Mesendoderm (in vitro differentiated cells): ENCODE results near the gene KAZN.

ENCODE experiments used
- DNase-seq: peaks from one replicate; pipeline ENCODE4 v3.0.0; 2013
- H2AK5ac ChIP-seq: 2 replicates; pipeline ENCODE4 v1.6.1; 2013; ENCODE audit warnings: low read length, inconsistent platforms
- H2BK120ac ChIP-seq: 2 replicates; pipeline ENCODE4 v1.6.1; 2013; ENCODE audit warnings: low read depth, mild to moderate bottlenecking, low read length, moderate library complexity, mixed read lengths
- H2BK15ac ChIP-seq: replicated peaks from 2 replicates; pipeline ENCODE4 v1.6.1; 2013; ENCODE audit warnings: low read depth, mild to moderate bottlenecking, moderate library complexity
- H2BK5ac ChIP-seq: 2 replicates; pipeline ENCODE4 v1.6.1; 2013; ENCODE audit warnings: low read length, inconsistent platforms
- H3K18ac ChIP-seq: 2 replicates; pipeline ENCODE4 v1.6.1; 2013; ENCODE audit warnings: mild to moderate bottlenecking, low read length, mixed read lengths
- H3K23ac ChIP-seq: one replicate; pipeline ENCODE4 v1.6.1; 2013; ENCODE audit warnings: low read length
- H3K27ac ChIP-seq: 2 replicates; pipeline ENCODE4 v1.5.1; 2013; ENCODE audit warnings: low read depth, mild to moderate bottlenecking, inconsistent platforms, low read length, moderate library complexity
- H3K27me3 ChIP-seq: 2 replicates; pipeline ENCODE4 v1.6.1; 2013; ENCODE audit warnings: low read length, control low read depth, mild to moderate bottlenecking, inconsistent platforms; ENCODE audit not compliant: insufficient read depth, poor library complexity
- H3K36me3 ChIP-seq: 2 replicates; pipeline ENCODE4 v1.6.1; 2013; ENCODE audit warnings: low read length, inconsistent platforms; ENCODE audit not compliant: control insufficient read depth, insufficient read depth
- H3K4ac ChIP-seq: one replicate; pipeline ENCODE4 v1.6.1; 2013; ENCODE audit warnings: low read depth, mild to moderate bottlenecking, low read length, moderate library complexity
- H3K4me1 ChIP-seq: 2 replicates; pipeline ENCODE4 v1.6.1; 2013; ENCODE audit warnings: low read depth, low read length, inconsistent platforms; ENCODE audit not compliant: control insufficient read depth
- H3K4me2 ChIP-seq: 2 replicates; pipeline ENCODE4 v1.6.1; 2013; ENCODE audit warnings: low read length
- H3K4me3 ChIP-seq: 2 replicates; pipeline ENCODE4 v1.5.1; 2013; ENCODE audit warnings: mild to moderate bottlenecking, low read length
- H3K56ac ChIP-seq: one replicate; pipeline ENCODE4 v1.6.1; 2013; ENCODE audit warnings: low read length
- H3K79me1 ChIP-seq: 2 replicates; pipeline ENCODE4 v1.6.1; 2013; ENCODE audit warnings: low read length, inconsistent platforms
- H3K79me2 ChIP-seq: 2 replicates; pipeline ENCODE4 v1.6.1; 2013; ENCODE audit warnings: mild to moderate bottlenecking, low read length; ENCODE audit not compliant: control insufficient read depth, insufficient read depth
- H3K9ac ChIP-seq: 2 replicates; pipeline ENCODE4 v1.6.1; 2013; ENCODE audit warnings: low read length, inconsistent platforms
- H4K5ac ChIP-seq: one replicate; pipeline ENCODE4 v1.6.1; 2013; ENCODE audit warnings: low read length
- H4K8ac ChIP-seq: one replicate; pipeline ENCODE4 v1.6.1; 2013; ENCODE audit warnings: low read depth, mild to moderate bottlenecking, control low read depth, low read length, moderate library complexity
- WGBS: extraction: QIAGEN DNeasy Blood & Tissue Kit; methylation state at CpG from one replicate; pipeline ENCODE4 v1.1.7; 2013; ENCODE audit warnings: low lambda C conversion rate, missing lambda C conversion rate; ENCODE audit not compliant: insufficient coverage; ENCODE audit errors: extremely low coverage; 5-methylcytosine and 5-hydroxymethylcytosine counted together

Gene KAZN

GRCh38 chr1:14715802-14716201 is 117.3 kb downstream of the KAZN start:
- Histone ChIP-seq H2BK15ac (no peak overlapping the region), H2BK5ac (no peak overlapping the region), H4K8ac (no peak overlapping the region), H4K5ac (no peak overlapping the region), H3K9ac (no peak overlapping the region), H3K23ac (no peak overlapping the region), H2BK120ac (no peak overlapping the region), H3K18ac (no peak overlapping the region), H3K4me2 (no peak overlapping the region), H3K4ac (no peak overlapping the region), H3K4me1 (peaks cover 2% of the 10 kb centered on the region), H3K79me1 (peaks cover 13% of the 10 kb centered on the region), H3K4me3 (no peak overlapping the region), H3K36me3 (no peaks in the 10 kb centered on the region), H3K56ac (no peak overlapping the region), H2AK5ac (no peak overlapping the region), H3K27ac (no peak overlapping the region), H3K27me3 (no peaks in the 10 kb centered on the region), H3K79me2 (no peaks in the 10 kb centered on the region)
- no peak for DNase-seq
- no CpG with 5 or more reads among the region's 7 CpGs for WGBS

DNA sequence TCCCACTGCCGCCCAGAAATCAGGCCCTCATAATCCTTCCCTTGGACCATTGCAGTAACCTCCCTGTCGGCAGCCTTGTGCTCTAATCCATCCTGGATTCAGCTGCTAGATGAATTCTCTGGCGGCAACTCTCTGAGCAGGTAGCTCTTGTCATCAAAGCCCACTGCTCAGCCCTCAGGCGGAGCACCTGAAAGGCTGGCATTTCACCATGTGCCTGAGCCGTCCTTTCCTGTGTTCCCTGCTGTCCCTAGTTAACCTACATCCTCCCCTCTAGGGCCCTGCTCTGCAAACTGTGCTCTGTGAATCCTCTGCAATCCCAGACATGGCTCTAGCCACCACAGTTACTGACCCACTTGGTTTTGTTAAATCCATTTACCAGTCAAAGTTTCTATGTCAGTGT is 118.0 kb downstream of the KAZN start:
- Histone ChIP-seq H3K4me2 (no peak overlapping the region), H3K4me1 (peaks cover 2% of the 10 kb centered on the region)

DNA sequence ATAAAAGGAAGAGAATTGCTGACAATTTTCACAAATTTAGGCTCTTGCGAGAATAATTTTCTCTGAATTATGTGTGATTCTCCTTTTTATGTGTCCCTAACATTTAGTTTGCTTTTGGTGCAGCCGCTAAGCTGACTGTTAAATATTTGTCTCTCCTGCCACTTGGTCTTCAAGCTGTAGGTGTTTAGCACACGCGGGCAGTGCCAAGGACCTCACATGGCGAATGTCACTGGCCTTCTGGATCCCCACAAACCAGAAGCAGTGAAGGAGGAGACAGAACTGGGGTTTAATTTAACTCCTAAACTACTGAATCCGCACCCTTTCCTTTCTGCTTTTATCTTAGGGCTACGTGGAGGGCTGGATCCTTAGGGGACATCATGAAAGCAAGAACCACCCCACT is 120.0 kb downstream of the KAZN start:
- no peak overlapping the region for H4K8ac ChIP-seq

More for the DNA sequence above, 118.0 kb downstream of the KAZN start:
- Histone ChIP-seq H2BK15ac (no peak overlapping the region), H3K79me1 (peaks cover 14% of the 10 kb centered on the region), H4K8ac (no peak overlapping the region), H3K4ac (no peak overlapping the region), H3K27me3 (no peaks in the 10 kb centered on the region), H4K5ac (no peak overlapping the region), H3K36me3 (no peaks in the 10 kb centered on the region), H3K18ac (no peak overlapping the region), H2BK5ac (no peak overlapping the region), H3K56ac (no peak overlapping the region), H3K27ac (no peak overlapping the region), H3K23ac (no peak overlapping the region), H3K79me2 (no peaks in the 10 kb centered on the region), H3K4me3 (no peak overlapping the region), H2AK5ac (no peak overlapping the region), H2BK120ac (no peak overlapping the region), H3K9ac (no peak overlapping the region)
- no peak for DNase-seq
- no CpG with 5 or more reads among the region's 5 CpGs for WGBS

GRCh38 chr1:14723401-14723800 is 124.9 kb downstream of the KAZN start:
- H2BK15ac ChIP-seq, result no peak overlapping the region
- no peak for DNase-seq
- no peaks in the 10 kb centered on the region for H3K27me3 ChIP-seq
- H3K79me1 ChIP-seq, result peaks cover 9% of the 10 kb centered on the region
- H4K8ac ChIP-seq, result no peak overlapping the region
- H2AK5ac ChIP-seq, result peak overlapping the region; percentile 64
- H3K4me3 ChIP-seq, result no peak overlapping the region
- no peaks in the 10 kb centered on the region for H3K36me3 ChIP-seq
- H3K56ac ChIP-seq, result peak overlapping the region; percentile 17
- H3K23ac ChIP-seq, result no peak overlapping the region
- H3K4me1 ChIP-seq, result peaks cover 15% of the 10 kb centered on the region
- H4K5ac ChIP-seq, result no peak overlapping the region
- no peaks in the 10 kb centered on the region for H3K79me2 ChIP-seq
- H3K18ac ChIP-seq, result peak overlapping the region; percentile 64
- no peak overlapping the region for H3K4me2 ChIP-seq
- peak overlapping the region; percentile 58 for H2BK5ac ChIP-seq
- no peak overlapping the region for H3K9ac ChIP-seq
- H3K4ac ChIP-seq, result peak overlapping the region; percentile 84
- no peak overlapping the region for H2BK120ac ChIP-seq
- no CpG with 5 or more reads among the region's 11 CpGs for WGBS
- H3K27ac ChIP-seq, result no peak overlapping the region

More for the DNA sequence above, 120.0 kb downstream of the KAZN start:
- Histone ChIP-seq H3K27ac (no peak overlapping the region), H3K27me3 (no peaks in the 10 kb centered on the region), H3K79me2 (no peaks in the 10 kb centered on the region), H2AK5ac (no peak overlapping the region), H3K4me2 (no peak overlapping the region), H3K36me3 (no peaks in the 10 kb centered on the region), H4K5ac (no peak overlapping the region), H3K4ac (no peak overlapping the region), H2BK5ac (no peak overlapping the region), H2BK15ac (no peak overlapping the region), H3K18ac (no peak overlapping the region), H3K4me3 (no peak overlapping the region), H3K23ac (no peak overlapping the region), H3K79me1 (peaks cover 12% of the 10 kb centered on the region), H3K56ac (no peak overlapping the region), H3K9ac (no peak overlapping the region), H3K4me1 (peaks cover 4% of the 10 kb centered on the region), H2BK120ac (no peak overlapping the region)
- no CpG with 5 or more reads among the region's 7 CpGs for WGBS
- no peak for DNase-seq

GRCh38 chr1:14724246-14724645 is 125.8 kb downstream of the KAZN start:
- Histone ChIP-seq H3K9ac (no peak overlapping the region), H2BK120ac (no peak overlapping the region), H2BK5ac (no peak overlapping the region), H3K56ac (peak overlapping the region; percentile 35), H2AK5ac (peak overlapping the region; percentile 36), H3K4me1 (peaks cover 15% of the 10 kb centered on the region), H4K8ac (no peak overlapping the region), H3K79me2 (no peaks in the 10 kb centered on the region), H4K5ac (no peak overlapping the region), H3K23ac (no peak overlapping the region), H3K27me3 (no peaks in the 10 kb centered on the region), H2BK15ac (no peak overlapping the region), H3K18ac (no peak overlapping the region), H3K27ac (no peak overlapping the region), H3K4me2 (no peak overlapping the region), H3K4me3 (no peak overlapping the region), H3K4ac (no peak overlapping the region), H3K79me1 (peaks cover 9% of the 10 kb centered on the region), H3K36me3 (no peaks in the 10 kb centered on the region)
- DNase-seq, result no peak
- no CpG with 5 or more reads among the region's 5 CpGs for WGBS

- peak overlapping the region; percentile 35 for H3K56ac ChIP-seq
- H3K23ac ChIP-seq, result no peak overlapping the region
- H3K4me3 ChIP-seq, result no peak overlapping the region
- WGBS, result no CpG with 5 or more reads among the region's 7 CpGs
- H3K4ac ChIP-seq, result no peak overlapping the region
- H2BK5ac ChIP-seq, result peak overlapping the region; percentile 77
- peaks cover 9% of the 10 kb centered on the region for H3K79me1 ChIP-seq
- peak overlapping the region; percentile 22 for H2AK5ac ChIP-seq
- no peak for DNase-seq
- no peaks in the 10 kb centered on the region for H3K79me2 ChIP-seq
- H3K27ac ChIP-seq, result no peak overlapping the region
- no peak overlapping the region for H2BK120ac ChIP-seq
- no peak overlapping the region for H4K8ac ChIP-seq
- H4K5ac ChIP-seq, result no peak overlapping the region
- no peaks in the 10 kb centered on the region for H3K36me3 ChIP-seq
- H2BK15ac ChIP-seq, result no peak overlapping the region
- H3K18ac ChIP-seq, result no peak overlapping the region
- H3K4me1 ChIP-seq, result peaks cover 15% of the 10 kb centered on the region
- no peaks in the 10 kb centered on the region for H3K27me3 ChIP-seq
- no peak overlapping the region for H3K9ac ChIP-seq
- no peak overlapping the region for H3K4me2 ChIP-seq
These were observed 126.2 kb downstream of the KAZN start for GRCh38 chr1:14724678-14725077.
